GM12872 (cell line): Measurements from ENCODE around the gene PRKN.

ENCODE experiments used
- CTCF ChIP-seq: IDR thresholded peaks from 3 replicates; pipeline ENCODE4 v1.5.1; 2011; ENCODE audit warnings: low read depth, mild to moderate bottlenecking, low read length, moderate library complexity; ENCODE audit not compliant: insufficient read depth

The PRKN gene

DNA sequence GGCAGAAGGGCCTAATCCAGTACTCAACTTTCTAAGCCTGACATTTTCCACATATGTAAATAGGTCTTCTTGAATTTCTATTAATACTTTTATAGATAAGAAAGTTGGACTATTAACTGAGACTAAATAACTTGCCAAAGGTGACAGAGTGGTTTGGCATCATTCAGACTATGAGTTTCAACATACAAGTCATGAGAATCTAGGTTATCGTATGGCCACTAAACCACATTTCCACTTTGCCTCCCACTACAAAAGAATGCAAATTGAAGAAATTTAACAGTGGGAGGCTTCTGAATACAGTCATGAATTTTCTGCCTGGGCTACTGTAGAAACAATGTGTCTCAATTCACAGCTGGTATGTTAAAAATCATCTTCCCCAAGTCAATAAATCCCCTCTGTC lies 922.7 kb downstream of the PRKN start:
- TF ChIP-seq CTCF: no peak

DNA sequence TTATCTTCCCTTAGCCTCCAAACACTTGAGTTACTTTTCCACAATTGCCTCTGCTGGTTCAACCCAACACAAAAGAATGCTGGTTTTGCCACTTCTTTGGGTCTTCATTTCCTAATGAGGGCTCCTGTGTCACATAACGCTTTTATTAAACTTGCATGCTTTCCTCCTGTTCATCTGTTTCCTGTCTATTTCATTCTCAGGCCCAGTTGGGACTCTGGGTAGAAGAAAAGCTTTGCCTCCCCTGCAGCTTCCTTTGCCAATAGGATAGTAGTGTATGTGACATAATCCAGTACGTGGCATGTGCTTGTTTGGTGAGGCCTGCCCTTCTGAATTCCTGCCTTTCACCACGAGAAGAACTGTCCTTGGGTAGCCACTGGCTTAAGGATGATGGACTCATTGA lies 924.4 kb downstream of the PRKN start:
- no peak for TF ChIP-seq CTCF

DNA sequence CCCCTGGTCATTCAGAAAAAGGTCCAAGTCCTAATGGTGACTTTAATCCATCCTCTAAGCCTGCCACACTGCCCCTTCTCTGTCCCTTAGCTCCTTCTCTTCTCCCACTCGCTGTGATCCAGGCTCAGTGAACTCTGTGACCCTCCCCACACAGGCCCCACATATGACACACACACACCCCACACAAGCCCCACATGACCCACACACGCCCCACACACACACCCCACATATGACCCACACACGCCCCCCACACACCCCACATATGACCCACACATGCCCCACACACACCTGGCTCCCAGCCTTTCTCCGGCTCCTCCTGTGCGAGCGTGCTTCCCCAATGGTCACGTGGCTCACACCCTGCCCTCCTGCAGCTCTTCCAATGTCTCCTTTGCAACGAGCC lies 925.3 kb downstream of the PRKN start:
- TF ChIP-seq CTCF: no peak

DNA sequence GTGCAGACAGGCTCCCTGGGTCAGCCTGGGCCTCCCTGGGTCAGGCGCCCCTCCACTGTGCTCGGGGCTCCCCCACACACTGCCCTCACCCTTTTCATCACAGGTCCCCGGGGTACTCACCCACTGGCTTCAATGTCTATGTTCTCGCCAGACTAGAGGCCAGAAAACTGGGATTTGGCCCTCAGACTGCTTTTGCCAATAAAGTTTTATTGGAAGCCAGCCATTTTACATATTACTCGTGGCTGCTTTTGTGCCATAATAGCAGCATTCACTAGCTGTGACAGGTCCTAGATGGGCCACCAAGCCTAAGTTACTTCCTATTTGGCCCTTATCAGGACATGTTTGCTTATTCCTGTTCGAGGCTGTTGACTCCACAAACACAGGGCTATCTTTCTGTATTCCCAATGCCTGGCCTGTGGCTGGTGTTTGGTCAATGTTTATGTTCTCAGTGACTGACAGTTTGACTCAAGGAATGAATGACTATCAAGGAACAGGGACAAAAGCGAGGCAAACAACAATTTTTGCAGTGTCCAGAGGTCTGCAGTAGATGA lies 928.6 kb downstream of the PRKN start:
- no peak for TF ChIP-seq CTCF

- TF ChIP-seq CTCF: no peak
Observed at GRCh38 chr6:161796681-161797080, 930.9 kb downstream of the PRKN start.

- TF ChIP-seq CTCF: no peak
Observed at GRCh38 chr6:161792851-161793493, 934.6 kb downstream of the PRKN start.

DNA sequence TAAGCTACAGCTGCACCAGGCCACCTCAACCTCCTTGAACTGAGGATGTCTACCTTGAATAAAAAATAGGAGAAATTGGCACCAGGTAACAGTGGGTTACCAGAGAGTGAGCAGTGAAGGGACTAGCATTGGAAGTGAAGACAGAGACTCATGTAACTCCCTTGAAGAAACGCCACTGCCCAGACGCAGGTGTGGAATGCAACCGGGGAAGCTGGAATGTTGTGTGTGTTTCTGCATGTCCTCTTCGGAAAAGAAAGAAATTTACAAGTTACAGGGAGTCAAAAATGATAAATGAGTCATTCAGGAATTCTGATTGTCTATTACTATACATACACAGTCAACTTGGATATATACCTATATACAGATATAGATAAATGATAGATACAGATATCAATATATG lies 939.0 kb downstream of the PRKN start:
- TF ChIP-seq CTCF: no peak
